GM19043 (cell line): ENCODE data around the gene SPDEF.

Experiments used
- ATAC-seq: cut with Tn5 transposase; IDR thresholded peaks from one replicate; pipeline ENCODE4 v1.9.1; 2021; ENCODE audit warnings: low read depth; ENCODE audit not compliant: unreplicated experiment

Gene SPDEF

GRCh38 chr6:34530753-34531365, 25.3 kb downstream of the SPDEF start:
- ATAC-seq, result no peak

DNA sequence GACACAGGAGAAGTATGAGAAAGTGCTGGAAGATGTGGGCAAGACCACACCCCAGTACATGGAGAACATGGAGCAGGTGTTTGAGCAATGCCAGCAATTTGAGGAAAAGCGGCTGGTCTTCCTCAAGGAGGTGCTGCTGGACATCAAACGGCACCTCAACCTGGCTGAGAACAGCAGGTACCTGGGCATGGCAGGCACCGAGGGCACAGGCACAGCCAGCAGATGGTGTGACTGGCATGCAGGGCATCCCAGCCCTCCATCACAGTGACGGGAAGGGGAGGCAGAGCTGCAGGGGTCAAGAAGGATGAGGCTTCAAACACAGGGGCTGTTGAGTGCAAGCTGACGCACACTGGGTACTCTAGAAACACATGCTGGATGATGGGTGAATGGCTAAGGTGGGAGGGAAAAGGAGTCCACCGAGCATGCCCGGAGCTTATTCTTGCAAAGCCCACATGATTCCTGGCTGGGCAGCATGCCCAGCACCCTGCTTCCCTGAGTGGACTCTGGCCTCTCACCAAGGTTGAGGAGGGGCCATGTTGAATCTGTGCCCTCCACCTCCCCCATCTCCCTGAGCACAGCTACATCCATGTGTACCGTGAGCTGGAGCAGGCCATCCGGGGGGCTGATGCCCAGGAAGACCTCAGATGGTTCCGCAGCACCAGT, 26.3 kb downstream of the SPDEF start:
- ATAC-seq, result no peak

- no peak for ATAC-seq
These were observed 27.0 kb downstream of the SPDEF start for GRCh38 chr6:34528996-34529664.

- ATAC-seq, result no peak
These were observed 28.1 kb downstream of the SPDEF start for GRCh38 chr6:34527751-34528670.

DNA sequence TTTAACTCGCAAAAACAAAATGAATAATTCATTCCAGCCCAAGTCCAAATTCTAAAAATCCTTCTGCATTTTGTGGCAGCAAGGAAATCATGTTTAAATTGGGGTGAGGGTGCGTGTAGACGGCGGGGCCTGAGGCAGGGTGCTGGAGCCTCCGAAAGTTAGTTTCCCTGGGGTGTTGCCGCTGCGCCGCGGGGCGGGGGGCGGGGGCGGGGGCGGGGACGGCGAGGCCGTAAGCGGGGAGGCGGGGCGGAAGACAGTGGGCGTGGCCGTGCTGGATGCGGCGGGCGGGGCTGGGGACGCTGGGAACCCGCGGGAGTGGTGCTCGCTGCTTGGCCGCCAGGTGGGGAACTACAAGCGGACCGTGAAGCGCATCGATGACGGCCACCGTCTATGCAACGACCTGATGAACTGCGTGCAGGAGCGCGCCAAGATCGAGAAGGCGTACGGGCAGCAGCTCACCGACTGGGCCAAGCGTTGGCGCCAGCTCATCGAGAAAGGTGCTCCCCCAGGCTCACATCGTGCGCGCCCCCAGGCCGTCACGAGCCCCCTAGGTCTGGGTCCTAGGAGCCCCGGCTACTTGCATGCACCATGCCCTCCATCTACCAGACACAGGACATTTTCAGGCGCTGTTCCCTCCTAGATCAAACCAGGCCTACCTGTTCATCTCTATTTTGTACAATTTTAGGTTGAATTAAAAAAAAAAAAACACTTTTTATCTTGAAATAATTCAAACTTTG, 29.0 kb downstream of the SPDEF start:
- ATAC-seq, result peak; percentile 82

DNA sequence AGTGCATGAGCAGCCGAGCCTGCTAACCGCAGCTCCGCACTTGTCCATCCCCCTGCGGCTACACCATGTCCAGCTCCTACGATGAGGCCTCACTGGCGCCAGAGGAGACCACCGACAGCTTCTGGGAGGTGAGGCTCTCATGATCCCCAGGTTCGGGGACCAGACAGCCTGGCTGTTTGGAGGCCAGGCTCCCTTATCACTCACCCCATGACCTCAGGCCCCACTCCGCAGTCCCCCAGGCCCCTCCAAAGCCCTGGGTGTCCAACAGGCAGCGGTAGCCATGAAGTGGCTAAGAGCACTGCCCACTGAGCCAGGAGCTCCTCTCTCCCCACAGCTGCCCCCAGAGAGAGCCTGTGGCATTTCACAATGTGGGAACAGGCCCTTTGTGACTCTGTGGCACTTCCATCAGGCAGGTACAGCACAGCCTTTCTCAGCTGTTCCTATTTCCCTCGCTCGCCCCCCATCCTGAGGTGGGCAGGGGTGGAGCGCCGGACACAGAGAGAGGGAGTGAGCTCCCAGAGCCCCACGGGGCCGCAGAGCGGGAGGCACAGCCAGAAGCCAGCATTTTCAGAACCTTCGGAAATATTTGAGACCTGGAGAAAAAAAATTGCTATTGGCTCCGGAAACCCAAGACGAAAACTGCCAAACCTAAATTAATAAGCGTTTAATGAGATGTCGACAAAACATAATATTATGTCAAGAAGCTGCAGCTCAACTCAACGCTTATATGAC, 29.7 kb downstream of the SPDEF start:
- no peak for ATAC-seq

DNA sequence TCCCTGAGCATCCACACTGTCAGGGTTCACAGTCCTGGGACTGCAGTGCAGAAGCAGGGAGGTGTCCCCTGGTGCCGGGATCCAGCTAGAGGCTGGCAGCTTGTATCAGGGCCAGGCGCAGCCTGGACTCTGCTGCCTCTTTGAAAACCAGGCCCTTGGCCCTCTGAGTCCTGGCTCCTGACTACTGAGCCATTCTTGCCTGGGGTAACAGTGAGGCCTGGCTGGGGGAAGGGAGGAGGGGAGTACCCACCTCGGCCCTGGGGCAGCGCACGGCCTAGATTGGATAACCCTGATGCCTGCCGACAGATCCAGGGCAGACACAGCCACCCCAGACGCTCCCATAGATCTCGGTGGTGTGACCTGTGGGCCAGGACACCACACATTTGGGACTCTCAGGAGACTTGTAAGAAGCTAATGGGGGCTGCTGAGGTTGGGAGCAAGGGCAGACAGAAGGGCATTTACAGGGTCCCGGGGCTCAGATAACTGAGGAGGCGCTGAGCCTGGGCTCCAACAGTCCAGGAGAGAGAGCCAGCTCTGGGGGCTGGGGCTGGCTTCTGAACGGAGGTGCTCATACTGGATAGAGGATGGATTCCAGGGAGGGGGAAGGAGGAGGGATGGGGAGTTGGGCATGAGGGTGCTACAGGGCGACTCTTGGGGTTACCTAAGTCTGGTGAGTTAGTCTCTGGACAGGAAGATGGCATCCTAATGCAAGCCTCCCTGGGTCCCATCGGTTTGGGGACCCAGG, 30.5 kb downstream of the SPDEF start:
- ATAC-seq, result no peak

- no peak for ATAC-seq
These were observed 31.2 kb downstream of the SPDEF start for GRCh38 chr6:34524971-34525370.

DNA sequence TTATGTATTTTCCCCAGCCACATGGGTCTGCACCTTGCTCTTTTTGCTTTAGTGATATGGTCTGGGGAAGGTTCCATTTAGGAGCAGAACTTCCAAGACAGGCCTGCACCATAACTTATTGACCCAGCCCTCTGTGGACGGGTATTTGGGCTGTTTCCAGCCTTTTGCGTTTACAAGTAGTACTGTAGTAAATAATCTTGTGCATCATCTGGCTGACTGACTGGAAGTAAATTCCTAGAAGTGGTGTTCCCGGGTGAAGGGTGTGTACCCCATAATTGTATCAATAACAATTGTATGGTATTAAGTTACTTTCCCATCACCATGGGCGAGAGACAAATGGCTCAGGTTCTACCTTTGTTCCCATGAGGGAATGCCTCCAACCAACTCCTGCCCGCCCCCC, 31.6 kb downstream of the SPDEF start:
- no peak for ATAC-seq

- ATAC-seq, result no peak
These were observed 32.5 kb downstream of the SPDEF start for GRCh38 chr6:34523441-34524206.

DNA sequence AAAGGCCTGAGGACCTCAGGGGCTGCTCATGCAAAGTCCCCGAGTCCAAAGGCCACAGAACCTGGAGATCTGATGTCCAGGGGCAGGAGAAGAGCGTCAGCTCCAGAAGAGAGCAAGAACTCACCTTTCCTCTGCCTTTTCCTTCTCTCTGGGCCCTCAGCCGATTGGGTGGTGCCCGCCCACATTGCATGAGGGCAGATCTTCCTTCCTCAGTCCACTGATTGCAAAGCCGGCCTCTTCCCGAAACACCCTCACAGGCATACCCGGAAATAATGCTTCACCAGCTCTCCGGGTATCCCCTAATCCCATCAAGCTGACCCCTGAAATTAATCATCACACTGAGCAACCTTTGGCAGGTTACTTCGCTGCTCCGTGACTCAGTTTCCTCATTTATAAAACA, 33.4 kb downstream of the SPDEF start:
- ATAC-seq, result no peak

- ATAC-seq, result no peak
These were observed 34.5 kb downstream of the SPDEF start for GRCh38 chr6:34521463-34522285.

- no peak for ATAC-seq
These were observed 35.3 kb downstream of the SPDEF start for GRCh38 chr6:34520645-34521462.

DNA sequence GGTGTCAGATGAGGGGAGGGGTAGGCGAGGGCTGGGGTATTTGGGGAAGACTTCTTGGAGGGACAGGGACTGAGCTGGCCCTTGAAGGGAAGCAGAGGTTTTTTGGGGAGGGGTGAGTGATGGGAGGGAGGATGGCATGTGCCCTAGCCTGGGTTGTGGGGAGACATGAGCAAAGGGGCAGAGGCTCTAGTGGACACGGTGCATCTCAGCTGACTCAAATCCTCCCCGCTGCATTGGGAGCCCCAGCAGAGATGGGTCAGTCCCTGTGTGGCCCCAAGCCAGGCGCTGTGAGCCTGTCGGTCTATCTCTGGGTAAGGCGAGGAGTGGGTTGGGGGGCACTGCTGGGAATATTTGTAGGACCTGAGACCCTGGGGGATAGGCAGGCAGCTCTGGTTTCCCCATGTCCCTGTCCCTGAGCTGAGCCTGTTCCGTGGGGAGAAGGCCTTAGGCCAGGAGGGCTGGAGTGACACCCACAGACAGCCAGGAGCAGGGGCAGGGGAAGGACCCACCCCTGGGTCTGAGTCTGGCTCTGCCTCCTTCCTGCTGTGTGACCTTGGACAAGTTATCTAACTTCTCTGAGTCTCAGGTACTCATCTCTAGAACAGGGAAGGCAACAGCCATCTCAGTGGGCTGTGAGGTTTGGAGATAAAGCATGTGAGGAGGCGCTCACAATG, 36.0 kb downstream of the SPDEF start:
- no peak for ATAC-seq

DNA sequence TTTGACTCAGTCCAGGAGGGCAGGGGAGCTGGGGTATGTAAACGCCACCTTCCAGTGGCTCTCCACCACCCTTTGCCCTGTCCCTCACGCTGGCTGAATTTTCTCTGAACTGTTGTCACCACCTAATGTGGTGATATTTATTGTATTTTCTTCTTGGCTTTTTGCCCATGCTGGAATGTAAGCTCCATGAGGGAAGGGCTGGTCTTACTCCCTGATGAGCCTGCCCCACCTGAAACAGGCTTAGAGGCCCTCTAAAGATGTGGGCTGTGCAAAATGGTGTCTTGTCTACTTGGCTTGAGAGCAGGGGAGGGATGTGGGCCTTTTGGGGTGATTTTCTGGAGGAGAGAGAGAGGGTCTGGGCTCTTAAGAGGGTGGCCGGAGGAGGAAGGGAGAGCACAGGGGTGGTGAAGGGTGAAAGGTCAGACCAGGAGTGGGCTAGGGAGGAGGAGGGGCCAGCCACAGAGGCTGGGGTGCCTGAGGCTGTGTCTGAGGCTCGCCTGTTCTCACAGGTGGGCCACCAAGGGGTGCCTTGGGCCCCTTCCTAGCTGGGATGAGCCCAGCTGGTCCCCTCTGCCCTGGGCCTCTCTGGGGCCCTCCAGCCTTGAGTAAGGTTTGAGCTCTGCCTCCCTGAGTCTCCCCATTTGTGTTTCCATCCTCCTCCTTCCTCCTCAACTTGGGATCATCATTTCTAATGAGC, 37.3 kb downstream of the SPDEF start:
- ATAC-seq, result no peak
